Loucy (cell line): Measurements from ENCODE around the gene BCAT1.
A peak's percentile ranks its signal among the peaks of the same experiment; 100 is the strongest.

Source experiments
- H2AFZ ChIP-seq: fragments of 200-600 bp; sonication (generic); 2 replicates; pipeline ENCODE4 v1.6.0; 2016; ENCODE audit warnings: antibody characterized with exemption, mild to moderate bottlenecking, low read length, moderate library complexity
- H3F3A ChIP-seq: fragments of 200-600 bp; 2 replicates; pipeline ENCODE4 v1.6.0; 2016; ENCODE audit warnings: antibody characterized with exemption, low read depth, mild to moderate bottlenecking
- H3K27me3 ChIP-seq: fragments of 200-600 bp; sonication (generic); 2 replicates; pipeline ENCODE4 v1.6.1; 2014; ENCODE audit warnings: low read length, mild to moderate bottlenecking; ENCODE audit not compliant: insufficient read depth, poor library complexity, severe bottlenecking
- H3K36me3 ChIP-seq: fragments of 200-600 bp; sonication (generic); 2 replicates; pipeline ENCODE4 v1.6.1; 2016; ENCODE audit warnings: low read length; ENCODE audit not compliant: insufficient read depth
- H3K4me1 ChIP-seq: fragments of 200-600 bp; sonication (generic); 2 replicates; pipeline ENCODE4 v1.5.1; 2014; ENCODE audit warnings: low read length, mild to moderate bottlenecking; ENCODE audit not compliant: insufficient read depth, poor library complexity, severe bottlenecking
- H3K4me2 ChIP-seq: fragments of 200-600 bp; sonication (generic); 2 replicates; pipeline ENCODE4 v1.6.0; 2014; ENCODE audit warnings: antibody characterized with exemption, low read length, low read depth, mild to moderate bottlenecking; ENCODE audit not compliant: poor library complexity, severe bottlenecking
- H3K4me3 ChIP-seq: fragments of 200-600 bp; sonication (generic); 2 replicates; pipeline ENCODE4 v1.5.1; 2014; ENCODE audit warnings: low read length, mild to moderate bottlenecking, mixed read lengths; ENCODE audit not compliant: poor library complexity, severe bottlenecking
- H3K79me2 ChIP-seq: fragments of 200-600 bp; sonication (generic); 2 replicates; pipeline ENCODE4 v1.6.1; 2014; ENCODE audit warnings: low read length; ENCODE audit not compliant: insufficient read depth
- H3K9ac ChIP-seq: fragments of 200-600 bp; sonication (generic); 2 replicates; pipeline ENCODE4 v1.6.0; 2014; ENCODE audit warnings: mild to moderate bottlenecking, low read depth, low read length, moderate library complexity; ENCODE audit not compliant: poor library complexity, severe bottlenecking
- H3K9me2 ChIP-seq: fragments of 200-600 bp; sonication (generic); replicated peaks from 2 replicates; pipeline ENCODE4 v1.6.1; 2016; ENCODE audit warnings: low read depth, low read length, mixed read lengths
- H3K9me3 ChIP-seq: fragments of 200-600 bp; sonication (generic); 2 replicates; pipeline ENCODE4 v1.6.1; 2014; ENCODE audit warnings: mild to moderate bottlenecking, antibody characterized with exemption, low read length, low read depth; ENCODE audit not compliant: insufficient read depth
- H4K20me1 ChIP-seq: fragments of 200-600 bp; sonication (generic); 2 replicates; pipeline ENCODE4 v1.6.0; 2014; ENCODE audit warnings: antibody characterized with exemption, low read length, mild to moderate bottlenecking; ENCODE audit not compliant: insufficient read depth, poor library complexity, severe bottlenecking
- EZH2phosphoT487 ChIP-seq: fragments of 200-600 bp; IDR thresholded peaks from 2 replicates; pipeline ENCODE4 v1.6.1; 2018; ENCODE audit warnings: antibody characterized with exemption, mild to moderate bottlenecking, moderate library complexity, borderline replicate concordance
- TF ChIP-seq, protein P1 (sequence below): fragments of 200-600 bp; sonication (generic); conservative IDR thresholded peaks from 2 replicates; pipeline ENCODE4 v1.5.1; 2014; ENCODE audit warnings: mild to moderate bottlenecking, antibody characterized with exemption, low read length

Gene BCAT1

DNA sequence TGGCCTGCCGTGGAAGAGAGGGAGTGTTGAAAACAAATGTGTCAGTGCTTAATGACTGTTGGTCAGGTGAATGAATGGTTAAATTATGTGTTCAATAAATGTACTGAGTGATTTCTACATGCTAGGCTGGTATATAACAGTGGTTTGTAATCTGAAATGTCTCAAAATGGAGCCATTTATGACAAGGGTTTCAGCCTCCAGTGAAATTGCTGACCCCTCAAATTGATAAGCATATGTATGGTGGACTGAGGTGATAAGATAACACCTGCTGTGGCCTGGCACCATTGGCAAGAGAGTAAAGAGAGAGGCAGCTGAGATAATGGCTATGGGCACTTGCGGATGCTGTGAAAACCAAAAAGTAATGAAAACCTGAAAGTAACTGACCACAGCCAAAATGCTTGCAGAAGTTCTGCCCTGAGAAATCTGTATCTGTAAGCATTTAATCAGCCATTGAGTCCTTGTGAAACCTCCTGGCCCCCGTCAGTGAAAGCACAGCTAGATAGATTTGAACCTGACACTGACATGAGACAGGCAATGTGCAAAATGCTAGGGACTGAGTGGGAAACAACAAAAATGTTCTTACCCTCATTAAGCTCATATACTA, 1.4 kb upstream of the BCAT1 start:
- no peaks in the 10 kb centered on the region for H3K9me3 ChIP-seq
- H3K79me2 ChIP-seq, result peaks cover 35% of the 10 kb centered on the region
- H3K9me2 ChIP-seq, result no peaks in the 10 kb centered on the region
- no peaks in the 10 kb centered on the region for H3K27me3 ChIP-seq
- TF ChIP-seq EZH2phosphoT487, result no peak
- TF ChIP-seq, protein P1, sequence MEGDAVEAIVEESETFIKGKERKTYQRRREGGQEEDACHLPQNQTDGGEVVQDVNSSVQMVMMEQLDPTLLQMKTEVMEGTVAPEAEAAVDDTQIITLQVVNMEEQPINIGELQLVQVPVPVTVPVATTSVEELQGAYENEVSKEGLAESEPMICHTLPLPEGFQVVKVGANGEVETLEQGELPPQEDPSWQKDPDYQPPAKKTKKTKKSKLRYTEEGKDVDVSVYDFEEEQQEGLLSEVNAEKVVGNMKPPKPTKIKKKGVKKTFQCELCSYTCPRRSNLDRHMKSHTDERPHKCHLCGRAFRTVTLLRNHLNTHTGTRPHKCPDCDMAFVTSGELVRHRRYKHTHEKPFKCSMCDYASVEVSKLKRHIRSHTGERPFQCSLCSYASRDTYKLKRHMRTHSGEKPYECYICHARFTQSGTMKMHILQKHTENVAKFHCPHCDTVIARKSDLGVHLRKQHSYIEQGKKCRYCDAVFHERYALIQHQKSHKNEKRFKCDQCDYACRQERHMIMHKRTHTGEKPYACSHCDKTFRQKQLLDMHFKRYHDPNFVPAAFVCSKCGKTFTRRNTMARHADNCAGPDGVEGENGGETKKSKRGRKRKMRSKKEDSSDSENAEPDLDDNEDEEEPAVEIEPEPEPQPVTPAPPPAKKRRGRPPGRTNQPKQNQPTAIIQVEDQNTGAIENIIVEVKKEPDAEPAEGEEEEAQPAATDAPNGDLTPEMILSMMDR, result no peak
- H3K4me3 ChIP-seq, result peak overlapping the region; percentile 10
- 0 out of 2 replicates have a peak overlapping the region, but pooled peaks have one; percentile 23 for H2AFZ ChIP-seq
- no peaks in the 10 kb centered on the region for H3K36me3 ChIP-seq
- H3K9ac ChIP-seq, result peak overlapping the region; percentile 97
- H3K4me2 ChIP-seq, result peak overlapping the region; percentile 78
- H4K20me1 ChIP-seq, result peaks cover 12% of the 10 kb centered on the region
- peaks cover 29% of the 10 kb centered on the region for H3K4me1 ChIP-seq
- no peaks in the 10 kb centered on the region for H3F3A ChIP-seq

DNA sequence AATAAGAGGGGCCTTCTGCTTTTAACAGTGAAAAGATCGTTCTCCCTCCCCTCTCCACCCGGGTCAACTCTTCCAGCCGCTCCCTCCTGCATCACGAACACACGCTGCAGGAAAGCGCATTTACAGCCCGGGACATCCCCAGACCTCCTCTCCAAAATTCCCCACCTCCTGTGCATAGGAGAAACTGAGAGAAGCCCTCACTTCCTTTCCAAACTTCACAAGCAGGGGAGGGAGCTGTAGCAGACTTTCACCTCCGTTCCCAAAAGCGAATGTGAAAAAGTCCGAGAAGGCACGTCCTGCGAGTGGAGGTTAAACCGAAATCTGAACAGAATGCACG, 513 bp downstream of the BCAT1 start:
- H3K4me1 ChIP-seq, result peaks cover 45% of the 10 kb centered on the region
- peak overlapping the region; percentile 78 for H3K4me2 ChIP-seq
- H3K4me3 ChIP-seq, result peak overlapping the region; percentile 93
- no peaks in the 10 kb centered on the region for H3K36me3 ChIP-seq
- peak overlapping the region; percentile 97 for H2AFZ ChIP-seq
- TF ChIP-seq, protein P1, result no peak
- no peak for TF ChIP-seq EZH2phosphoT487
- H3K9me2 ChIP-seq, result no peaks in the 10 kb centered on the region
- no peaks in the 10 kb centered on the region for H3K27me3 ChIP-seq
- H3K79me2 ChIP-seq, result peaks cover 55% of the 10 kb centered on the region
- peaks cover 25% of the 10 kb centered on the region for H4K20me1 ChIP-seq
- no peaks in the 10 kb centered on the region; the same call in 1 of the 2 replicates for H3F3A ChIP-seq
- peak overlapping the region; percentile 97 for H3K9ac ChIP-seq
- H3K9me3 ChIP-seq, result no peaks in the 10 kb centered on the region

DNA sequence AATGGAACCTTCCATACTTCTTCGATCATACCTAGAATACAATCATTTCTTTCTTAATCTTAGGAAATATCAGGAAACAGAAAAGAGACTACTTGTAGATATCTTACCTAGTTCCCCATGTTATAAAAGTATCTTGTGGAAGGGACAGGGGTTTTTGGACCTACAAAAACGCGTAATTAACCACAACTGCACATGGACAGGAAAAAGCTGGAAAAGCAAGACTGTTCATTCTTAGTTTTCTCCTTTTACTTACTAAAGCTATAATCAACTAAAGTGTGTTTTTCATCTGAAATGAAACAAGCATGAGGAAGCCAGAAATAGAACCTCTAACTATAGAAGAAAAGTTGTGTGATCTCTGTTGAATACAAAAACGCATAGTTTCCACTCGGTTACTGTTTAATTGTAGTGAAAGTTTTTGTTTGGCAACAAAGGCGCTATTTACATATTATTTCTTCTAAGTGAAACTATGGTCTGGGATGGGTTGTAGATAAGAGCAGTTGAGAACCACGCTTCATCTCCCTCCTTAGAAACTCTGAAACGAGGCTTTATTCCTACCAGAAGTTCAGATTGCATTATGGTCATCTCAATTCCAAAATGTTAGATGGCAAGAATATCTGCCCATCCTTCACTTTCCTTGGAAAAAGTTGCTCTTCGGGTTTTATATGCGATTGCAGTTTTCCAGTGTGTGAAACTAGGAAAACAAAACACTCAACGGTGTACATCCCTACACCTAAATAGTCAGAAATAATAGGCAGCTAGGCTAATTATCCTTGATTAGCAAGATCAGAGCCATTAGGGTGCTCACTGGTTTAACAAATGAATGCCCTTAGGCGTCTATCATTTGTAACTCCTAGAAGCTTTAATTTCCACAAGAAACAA, 1.1 kb downstream of the BCAT1 start:
- H3K4me1 ChIP-seq, result peaks cover 45% of the 10 kb centered on the region
- peak overlapping the region; percentile 97 for H2AFZ ChIP-seq
- TF ChIP-seq, protein P1, result no peak
- TF ChIP-seq EZH2phosphoT487, result no peak
- no peaks in the 10 kb centered on the region for H3K9me2 ChIP-seq
- H3K9ac ChIP-seq, result peak overlapping the region; percentile 97
- H3K27me3 ChIP-seq, result no peaks in the 10 kb centered on the region
- no peaks in the 10 kb centered on the region; the same call in 1 of the 2 replicates for H3F3A ChIP-seq
- H3K79me2 ChIP-seq, result peaks cover 61% of the 10 kb centered on the region
- H4K20me1 ChIP-seq, result peaks cover 26% of the 10 kb centered on the region
- peak overlapping the region; percentile 93 for H3K4me3 ChIP-seq
- H3K36me3 ChIP-seq, result no peaks in the 10 kb centered on the region
- H3K9me3 ChIP-seq, result no peaks in the 10 kb centered on the region
- peak overlapping the region; percentile 78 for H3K4me2 ChIP-seq
